Measurements from ENCODE around the gene DIAPH2. TPM values are rescaled to one million over a fixed set of nuclear protein-coding genes. Genes with fewer than 3 reads are reported as not detected.

Gene DIAPH2
- total RNA-seq, 1 experiment from 2014 or later, result 4.1 TPM

GRCh38 chrX:96984538-96984937 is 299.9 kb downstream of the DIAPH2 start:
- Histone ChIP-seq H3K36me3 (no peaks in the 10 kb centered on the region), H3K4me1 (replicated peaks) (no peaks in the 10 kb centered on the region), H3K4me3 (no peak overlapping the region), H3K27me3 (replicated peaks) (no peaks in the 10 kb centered on the region), H3K9me3 (replicated peaks) (no peaks in the 10 kb centered on the region), H3K27ac (no peak overlapping the region)
- no peak for DNase-seq (ENCODE audit: low read depth in 1 of 2, low spot score in 2 of 2)

- Histone ChIP-seq H3K4me1 (replicated peaks) (no peaks in the 10 kb centered on the region), H3K4me3 (no peak overlapping the region), H3K27ac (no peak overlapping the region), H3K27me3 (replicated peaks) (no peaks in the 10 kb centered on the region), H3K9me3 (replicated peaks) (no peaks in the 10 kb centered on the region), H3K36me3 (no peaks in the 10 kb centered on the region)
- no peak for DNase-seq (ENCODE audit: low read depth in 1 of 2, low spot score in 2 of 2)
Measured at GRCh38 chrX:96985046-96985445, 300.4 kb downstream of the DIAPH2 start.

GRCh38 chrX:96987228-96987627 is 302.6 kb downstream of the DIAPH2 start:
- Histone ChIP-seq H3K27ac (no peak overlapping the region), H3K36me3 (no peaks in the 10 kb centered on the region)
- DNase-seq (ENCODE audit: low read depth in 1 of 2, low spot score in 2 of 2), result no peak

DNA sequence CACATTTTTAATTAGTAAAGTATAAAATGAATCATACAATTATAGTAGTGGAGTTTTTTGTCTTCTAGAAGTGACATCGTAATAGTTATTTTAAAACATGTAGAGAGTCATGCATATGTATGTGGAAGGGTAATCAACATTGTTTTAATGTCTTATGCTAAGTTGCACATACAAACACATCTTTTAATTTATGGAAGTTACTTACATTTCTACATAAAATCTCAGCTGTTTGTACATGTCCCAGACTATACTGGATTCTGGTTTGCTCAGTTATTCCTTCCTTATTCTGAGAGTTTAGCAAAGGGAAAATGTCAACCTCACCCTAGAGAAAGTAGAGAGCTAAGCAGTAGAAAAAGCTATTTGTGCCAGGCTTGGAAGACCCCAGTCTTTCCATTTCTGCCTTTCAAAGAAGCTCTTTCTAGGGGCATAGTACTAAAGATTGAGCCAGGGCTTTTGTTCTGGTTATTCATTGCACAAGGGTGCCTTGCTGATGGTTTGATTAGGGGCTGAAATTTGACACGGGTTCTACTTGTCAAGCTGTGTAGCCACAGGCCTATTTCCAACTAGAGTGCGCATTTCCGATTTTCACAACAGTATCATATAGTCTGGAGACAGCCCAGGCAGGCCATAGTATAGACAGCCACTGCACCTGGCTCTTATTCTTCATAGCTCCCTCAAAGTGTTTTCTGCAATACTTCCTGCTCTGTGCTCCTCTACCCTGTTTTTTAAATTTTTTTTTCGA is 305.4 kb downstream of the DIAPH2 start:
- no peak for DNase-seq (ENCODE audit: low read depth in 1 of 2, low spot score in 2 of 2)
- no peak overlapping the region for H3K4me3 ChIP-seq
- no peaks in the 10 kb centered on the region for H3K9me3 ChIP-seq (replicated peaks)
- no peaks in the 10 kb centered on the region for H3K27me3 ChIP-seq (replicated peaks)
- no peaks in the 10 kb centered on the region for H3K36me3 ChIP-seq
- no peaks in the 10 kb centered on the region for H3K4me1 ChIP-seq (replicated peaks)
- H3K27ac ChIP-seq, result no peak overlapping the region

More at GRCh38 chrX:96987228-96987627, 302.6 kb downstream of the DIAPH2 start:
- no peaks in the 10 kb centered on the region for H3K9me3 ChIP-seq (replicated peaks)
- no peaks in the 10 kb centered on the region for H3K27me3 ChIP-seq (replicated peaks)
- no peak overlapping the region for H3K4me3 ChIP-seq
- H3K4me1 ChIP-seq (replicated peaks), result no peaks in the 10 kb centered on the region

GRCh38 chrX:96994093-96994492 is 309.5 kb downstream of the DIAPH2 start:
- H3K27me3 ChIP-seq (replicated peaks), result no peaks in the 10 kb centered on the region
- no peaks in the 10 kb centered on the region for H3K36me3 ChIP-seq
- no peaks in the 10 kb centered on the region for H3K9me3 ChIP-seq (replicated peaks)
- no peak overlapping the region for H3K27ac ChIP-seq
- no peaks in the 10 kb centered on the region for H3K4me1 ChIP-seq (replicated peaks)
- no peak overlapping the region for H3K4me3 ChIP-seq
- DNase-seq (ENCODE audit: low read depth in 1 of 2, low spot score in 2 of 2), result no peak

GRCh38 chrX:96997196-96997595 is 312.6 kb downstream of the DIAPH2 start:
- no peaks in the 10 kb centered on the region for H3K27me3 ChIP-seq (replicated peaks)
- H3K9me3 ChIP-seq (replicated peaks), result no peaks in the 10 kb centered on the region
- H3K4me3 ChIP-seq, result no peak overlapping the region
- no peak overlapping the region for H3K27ac ChIP-seq
- no peak for DNase-seq (ENCODE audit: low read depth in 1 of 2, low spot score in 2 of 2)
- H3K36me3 ChIP-seq, result no peaks in the 10 kb centered on the region
- H3K4me1 ChIP-seq (replicated peaks), result no peaks in the 10 kb centered on the region

- Histone ChIP-seq H3K9me3 (replicated peaks) (no peaks in the 10 kb centered on the region), H3K4me1 (replicated peaks) (no peaks in the 10 kb centered on the region), H3K27ac (no peak overlapping the region), H3K4me3 (no peak overlapping the region), H3K36me3 (no peaks in the 10 kb centered on the region), H3K27me3 (replicated peaks) (no peaks in the 10 kb centered on the region)
- DNase-seq (ENCODE audit: low read depth in 1 of 2, low spot score in 2 of 2), result no peak
Measured at GRCh38 chrX:97000682-97001368, 316.2 kb downstream of the DIAPH2 start.

DNA sequence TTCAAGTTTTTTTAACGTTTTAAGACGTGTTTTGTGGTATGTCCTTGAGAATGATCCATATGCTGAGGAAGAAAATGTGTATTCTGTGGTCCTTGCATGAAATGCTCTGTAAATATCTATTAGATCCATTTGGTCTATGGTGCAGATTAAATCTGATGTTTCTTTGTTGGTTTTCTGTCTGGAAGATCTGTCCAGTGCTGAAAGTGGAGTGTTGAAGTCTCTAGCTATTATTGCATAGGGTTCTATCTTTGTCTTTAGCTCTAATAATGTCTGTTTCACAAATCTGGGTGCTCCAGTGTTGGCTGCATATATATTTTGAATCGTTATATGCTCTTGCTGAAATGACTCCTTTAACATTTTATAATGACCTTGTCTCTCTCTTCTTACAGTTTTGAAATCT is 321.5 kb downstream of the DIAPH2 start:
- Histone ChIP-seq H3K4me3 (no peak overlapping the region), H3K9me3 (replicated peaks) (no peaks in the 10 kb centered on the region), H3K36me3 (no peaks in the 10 kb centered on the region), H3K27ac (no peak overlapping the region), H3K27me3 (replicated peaks) (no peaks in the 10 kb centered on the region), H3K4me1 (replicated peaks) (no peaks in the 10 kb centered on the region)
- no peak for DNase-seq (ENCODE audit: low read depth in 1 of 2, low spot score in 2 of 2)

DNA sequence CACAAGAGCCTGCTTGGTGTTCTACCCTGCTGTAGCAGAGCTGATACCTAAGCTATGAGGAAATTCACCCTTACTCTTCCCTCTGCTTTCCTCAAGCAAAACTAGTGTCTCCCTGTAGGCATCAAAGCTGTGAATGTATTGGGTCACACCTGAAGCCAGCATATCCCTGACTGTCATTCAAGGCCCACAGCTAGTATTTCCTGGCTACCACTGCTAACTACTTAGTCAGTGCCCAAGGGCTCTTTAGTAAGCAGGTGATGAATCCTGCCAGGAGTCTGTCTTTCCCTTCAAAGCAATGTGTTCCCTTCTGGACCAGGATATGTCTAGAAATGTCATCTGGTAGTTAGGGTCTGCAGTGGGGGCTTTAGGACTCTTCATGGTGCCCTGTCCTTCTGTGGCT is 324.7 kb downstream of the DIAPH2 start:
- H3K4me1 ChIP-seq (replicated peaks), result no peaks in the 10 kb centered on the region
- DNase-seq (ENCODE audit: low read depth in 1 of 2, low spot score in 2 of 2), result no peak
- H3K4me3 ChIP-seq, result no peak overlapping the region
- no peaks in the 10 kb centered on the region for H3K9me3 ChIP-seq (replicated peaks)
- no peak overlapping the region for H3K27ac ChIP-seq
- no peaks in the 10 kb centered on the region for H3K36me3 ChIP-seq
- H3K27me3 ChIP-seq (replicated peaks), result no peaks in the 10 kb centered on the region

DNA sequence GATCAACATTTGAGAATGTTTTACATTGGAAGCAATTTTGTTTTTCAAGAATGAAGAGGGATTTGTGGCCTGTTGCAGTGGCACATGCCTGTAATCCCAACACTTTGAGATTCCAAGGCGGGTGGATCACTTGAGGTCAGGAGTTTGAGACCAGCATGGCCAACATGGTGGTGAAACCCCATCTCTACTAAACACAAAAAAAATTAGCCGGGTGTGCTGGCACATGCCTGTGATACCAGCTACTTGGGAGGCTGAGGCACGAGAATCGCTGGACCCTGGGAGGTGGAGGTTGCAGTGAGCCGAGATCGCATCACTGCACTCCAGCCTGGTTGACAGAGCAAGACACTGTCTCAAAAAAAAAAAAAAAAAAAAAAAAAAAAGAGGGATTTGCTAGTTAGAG is 326.9 kb downstream of the DIAPH2 start:
- Histone ChIP-seq H3K27me3 (replicated peaks) (no peaks in the 10 kb centered on the region), H3K4me3 (no peak overlapping the region), H3K9me3 (replicated peaks) (no peaks in the 10 kb centered on the region), H3K36me3 (no peaks in the 10 kb centered on the region), H3K27ac (no peak overlapping the region), H3K4me1 (replicated peaks) (no peaks in the 10 kb centered on the region)
- DNase-seq (ENCODE audit: low read depth in 1 of 2, low spot score in 2 of 2), result no peak

- Histone ChIP-seq H3K4me1 (replicated peaks) (no peaks in the 10 kb centered on the region), H3K27ac (no peak overlapping the region), H3K27me3 (replicated peaks) (no peaks in the 10 kb centered on the region), H3K36me3 (no peaks in the 10 kb centered on the region), H3K9me3 (replicated peaks) (no peaks in the 10 kb centered on the region), H3K4me3 (no peak overlapping the region)
- DNase-seq (ENCODE audit: low read depth in 1 of 2, low spot score in 2 of 2), result no peak
Measured at GRCh38 chrX:97016106-97016505, 331.5 kb downstream of the DIAPH2 start.

GRCh38 chrX:97021680-97022079 is 337.0 kb downstream of the DIAPH2 start:
- H3K27ac ChIP-seq, result no peak overlapping the region
- no peak for DNase-seq (ENCODE audit: low read depth in 1 of 2, low spot score in 2 of 2)

GRCh38 chrX:97026406-97026805 is 341.8 kb downstream of the DIAPH2 start:
- H3K9me3 ChIP-seq (replicated peaks), result no peaks in the 10 kb centered on the region
- H3K27ac ChIP-seq, result no peak overlapping the region
- no peaks in the 10 kb centered on the region for H3K36me3 ChIP-seq
- DNase-seq (ENCODE audit: low read depth in 1 of 2, low spot score in 2 of 2), result no peak
- no peaks in the 10 kb centered on the region for H3K27me3 ChIP-seq (replicated peaks)
- no peak overlapping the region for H3K4me3 ChIP-seq
- no peaks in the 10 kb centered on the region for H3K4me1 ChIP-seq (replicated peaks)

More at GRCh38 chrX:97021680-97022079, 337.0 kb downstream of the DIAPH2 start:
- no peaks in the 10 kb centered on the region for H3K4me1 ChIP-seq (replicated peaks)
- H3K9me3 ChIP-seq (replicated peaks), result no peaks in the 10 kb centered on the region
- no peak overlapping the region for H3K4me3 ChIP-seq
- H3K36me3 ChIP-seq, result no peaks in the 10 kb centered on the region
- no peaks in the 10 kb centered on the region for H3K27me3 ChIP-seq (replicated peaks)

- no peaks in the 10 kb centered on the region for H3K27me3 ChIP-seq (replicated peaks)
- H3K4me3 ChIP-seq, result no peak overlapping the region
- no peak for DNase-seq (ENCODE audit: low read depth in 1 of 2, low spot score in 2 of 2)
- no peak overlapping the region for H3K27ac ChIP-seq
- no peaks in the 10 kb centered on the region for H3K36me3 ChIP-seq
- no peaks in the 10 kb centered on the region for H3K9me3 ChIP-seq (replicated peaks)
- no peaks in the 10 kb centered on the region for H3K4me1 ChIP-seq (replicated peaks)
Measured at GRCh38 chrX:97027384-97027922, 342.8 kb downstream of the DIAPH2 start.

All from SJSA1 (cell line).